GM12873 (cell line): ENCODE results near the gene TRUB2.

ENCODE experiments used
- CTCF ChIP-seq: IDR thresholded peaks from 2 replicates; pipeline ENCODE4 v1.5.1; 2012; ENCODE audit warnings: low read depth, mild to moderate bottlenecking, moderate library complexity, low read length, control low read depth; ENCODE audit not compliant: insufficient read depth; ENCODE audit errors: missing control alignments

The TRUB2 gene

DNA sequence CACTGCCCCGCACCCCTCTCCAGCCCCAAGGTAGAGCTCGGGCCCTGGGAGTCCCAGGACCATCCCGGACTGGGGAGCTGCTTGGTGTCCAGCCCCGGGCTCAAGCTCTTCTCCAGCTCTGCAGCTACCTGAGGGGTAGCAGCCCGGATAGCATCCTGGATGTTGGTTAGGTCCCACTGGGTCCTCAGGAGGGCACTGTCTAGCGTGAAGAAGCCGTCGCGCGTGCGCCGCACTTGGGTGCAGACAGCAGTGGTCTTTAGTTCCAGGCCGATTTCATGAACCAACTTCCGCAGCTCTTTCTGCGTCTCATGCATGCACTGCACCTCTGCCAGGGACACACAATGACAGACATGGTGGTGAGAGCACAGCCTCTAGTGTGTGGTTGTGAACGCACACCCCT lies 12.7 kb downstream of the TRUB2 start:
- TF ChIP-seq CTCF: no peak

GRCh38 chr9:128304971-128305288 lies 17.3 kb downstream of the TRUB2 start:
- TF ChIP-seq CTCF: no peak

- no peak for TF ChIP-seq CTCF
These were observed 17.9 kb downstream of the TRUB2 start for GRCh38 chr9:128304136-128304970.

DNA sequence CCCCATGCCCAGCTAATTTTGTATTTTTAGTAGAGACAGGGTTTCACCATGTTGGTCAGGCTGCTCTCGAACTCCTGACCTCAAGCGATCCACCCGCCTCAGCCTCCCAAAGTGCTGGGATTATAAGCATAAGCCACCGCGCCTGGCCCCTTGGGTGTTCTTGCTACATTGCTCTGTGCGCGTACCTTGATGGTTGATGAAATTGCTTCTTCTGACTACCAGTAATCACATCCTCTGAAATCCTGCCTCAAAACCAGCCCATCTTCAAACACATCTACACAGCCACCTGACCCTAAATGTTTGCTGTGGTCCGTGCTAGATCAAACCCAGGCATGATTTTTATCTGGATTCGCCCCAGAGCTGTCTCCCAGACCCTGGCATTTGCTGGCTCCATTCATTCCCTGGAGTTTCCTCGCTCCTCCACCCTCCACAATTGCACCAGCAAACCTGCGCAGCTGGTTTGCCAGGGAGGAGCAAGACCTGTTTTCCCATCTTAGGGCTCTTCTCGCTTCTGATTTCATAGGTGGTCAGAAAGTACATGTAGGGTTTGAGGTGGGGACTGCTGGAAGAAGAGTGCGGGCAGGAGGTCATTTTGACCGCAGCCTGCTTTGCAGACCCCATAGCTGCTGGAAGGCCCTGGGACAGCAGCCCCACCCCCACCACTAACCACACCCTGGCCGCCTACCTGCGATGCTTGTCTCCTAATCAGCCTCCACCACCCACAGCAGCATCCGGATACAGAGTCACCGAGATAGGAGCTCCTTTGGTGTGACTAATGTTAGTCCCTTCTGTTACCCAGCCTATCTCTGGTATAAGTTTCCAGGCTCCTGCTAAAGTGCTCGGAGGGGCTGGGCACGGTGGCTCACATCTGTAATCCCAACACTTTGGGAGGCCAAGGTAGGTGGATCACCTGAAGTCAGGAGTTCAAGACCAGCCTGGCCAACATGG lies 23.4 kb downstream of the TRUB2 start:
- TF ChIP-seq CTCF: no peak

DNA sequence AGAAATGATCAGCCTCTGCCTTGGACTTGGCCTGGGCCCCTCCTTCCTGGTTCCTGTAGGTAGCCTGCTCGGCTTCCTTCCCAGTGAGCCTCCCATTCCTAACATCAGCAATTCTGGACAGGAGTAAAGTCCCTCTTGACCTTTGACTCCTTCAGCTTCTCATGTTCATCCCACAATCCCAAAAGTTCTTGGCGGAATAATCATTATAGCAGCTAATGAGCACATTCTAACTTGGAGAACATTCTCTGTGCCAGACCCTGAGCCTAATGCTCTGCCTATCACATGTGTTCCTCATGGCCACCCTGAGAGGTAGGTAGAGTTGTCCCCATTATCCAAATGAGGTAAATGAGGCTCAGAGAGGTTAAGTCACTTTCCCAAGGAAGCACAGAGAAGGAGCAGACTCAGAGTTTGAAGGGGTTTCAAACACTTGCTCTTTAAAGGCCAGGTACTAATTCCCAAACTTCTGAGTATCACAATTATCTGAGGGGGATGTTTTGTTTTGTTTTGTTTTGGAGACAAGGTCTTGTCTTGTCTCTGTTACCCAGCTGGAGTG lies 24.9 kb downstream of the TRUB2 start:
- no peak for TF ChIP-seq CTCF

GRCh38 chr9:128296340-128297220 lies 25.7 kb downstream of the TRUB2 start:
- TF ChIP-seq CTCF: no peak

- TF ChIP-seq CTCF: no peak
These were observed 28.1 kb downstream of the TRUB2 start for GRCh38 chr9:128294142-128294541.
